Measurements from ENCODE around the gene KRT13. TPM values are rescaled to one million over a fixed set of nuclear protein-coding genes. Genes with fewer than 3 reads are reported as not detected.

Gene KRT13
- total RNA-seq, 1 experiment from 2014 or later, result 1.4 TPM

DNA sequence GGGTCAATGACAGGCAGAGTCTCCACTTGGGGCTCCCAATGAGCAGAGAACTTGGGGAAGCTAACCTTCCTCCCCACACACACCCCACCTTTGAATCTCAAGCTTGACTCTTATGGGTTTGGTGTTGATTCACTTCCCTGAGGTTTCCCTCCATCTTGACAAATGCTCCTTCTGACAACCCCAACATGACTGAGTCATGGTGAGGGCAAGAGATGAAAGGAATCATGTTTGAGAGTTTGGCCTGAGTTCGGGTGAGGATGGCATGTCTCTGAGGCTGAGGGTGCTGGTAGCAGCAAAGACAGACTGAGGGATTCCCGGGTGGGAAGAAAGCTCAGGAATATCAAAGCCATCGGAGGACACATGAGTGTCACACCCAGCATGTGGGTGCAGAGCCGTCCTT, 47.8 kb upstream of the KRT13 start:
- ATAC-seq, result no peak
- CTCF ChIA-PET, result interaction anchor here (0.6 kb wide), 1 partner anchor 34 kb away, joined by 19 read pairs; the partner anchor contains the start of gene KRT15
- POLR2A ChIA-PET (ENCODE audit: unreplicated experiment), result no interaction called here
- Histone ChIP-seq H3K4me3 (ENCODE audit: low read length) (no peak overlapping the region), H3K4me2 (ENCODE audit: low read length) (no peak overlapping the region), H2AFZ (ENCODE audit: low read length) (no peak overlapping the region), H4K20me1 (ENCODE audit: low read length) (no peaks in the 10 kb centered on the region), H3K27ac (ENCODE audit: low read length) (no peak overlapping the region), H3K36me3 (ENCODE audit: low read depth, low read length) (no peaks in the 10 kb centered on the region), H3K79me2 (ENCODE audit: low read length) (no peaks in the 10 kb centered on the region), H3K27me3 (ENCODE audit: low read length) (no peaks in the 10 kb centered on the region), H3F3A (ENCODE audit: low read length, unreplicated experiment) (no peaks in the 10 kb centered on the region), H3K4me1 (ENCODE audit: insufficient read depth, low read length) (peaks cover 26% of the 10 kb centered on the region), H3K9ac (ENCODE audit: low read length) (no peak overlapping the region), H3K9me2 (replicated peaks; ENCODE audit: low read length) (no peaks in the 10 kb centered on the region), H3K9me3 (ENCODE audit: low read length) (no peaks in the 10 kb centered on the region)
- TF ChIP-seq EZH2phosphoT487 (IDR thresholded peaks at IDR 0.05; ENCODE audit: borderline replicate concordance, low read length), result no peak
- no peak for TF ChIP-seq EZH2 (IDR thresholded peaks at IDR 0.05; ENCODE audit: low read length, unreplicated experiment)
- TF ChIP-seq, protein P1, sequence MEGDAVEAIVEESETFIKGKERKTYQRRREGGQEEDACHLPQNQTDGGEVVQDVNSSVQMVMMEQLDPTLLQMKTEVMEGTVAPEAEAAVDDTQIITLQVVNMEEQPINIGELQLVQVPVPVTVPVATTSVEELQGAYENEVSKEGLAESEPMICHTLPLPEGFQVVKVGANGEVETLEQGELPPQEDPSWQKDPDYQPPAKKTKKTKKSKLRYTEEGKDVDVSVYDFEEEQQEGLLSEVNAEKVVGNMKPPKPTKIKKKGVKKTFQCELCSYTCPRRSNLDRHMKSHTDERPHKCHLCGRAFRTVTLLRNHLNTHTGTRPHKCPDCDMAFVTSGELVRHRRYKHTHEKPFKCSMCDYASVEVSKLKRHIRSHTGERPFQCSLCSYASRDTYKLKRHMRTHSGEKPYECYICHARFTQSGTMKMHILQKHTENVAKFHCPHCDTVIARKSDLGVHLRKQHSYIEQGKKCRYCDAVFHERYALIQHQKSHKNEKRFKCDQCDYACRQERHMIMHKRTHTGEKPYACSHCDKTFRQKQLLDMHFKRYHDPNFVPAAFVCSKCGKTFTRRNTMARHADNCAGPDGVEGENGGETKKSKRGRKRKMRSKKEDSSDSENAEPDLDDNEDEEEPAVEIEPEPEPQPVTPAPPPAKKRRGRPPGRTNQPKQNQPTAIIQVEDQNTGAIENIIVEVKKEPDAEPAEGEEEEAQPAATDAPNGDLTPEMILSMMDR (conservative IDR thresholded peaks at IDR 0.05; ENCODE audit: low read depth, low read length), result no peak
- BruUV-seq (replicated peaks), result no TSS peak
- no peak for DNase-seq
- intact Hi-C loops (cut with micrococcal nuclease), result no loop called here

DNA sequence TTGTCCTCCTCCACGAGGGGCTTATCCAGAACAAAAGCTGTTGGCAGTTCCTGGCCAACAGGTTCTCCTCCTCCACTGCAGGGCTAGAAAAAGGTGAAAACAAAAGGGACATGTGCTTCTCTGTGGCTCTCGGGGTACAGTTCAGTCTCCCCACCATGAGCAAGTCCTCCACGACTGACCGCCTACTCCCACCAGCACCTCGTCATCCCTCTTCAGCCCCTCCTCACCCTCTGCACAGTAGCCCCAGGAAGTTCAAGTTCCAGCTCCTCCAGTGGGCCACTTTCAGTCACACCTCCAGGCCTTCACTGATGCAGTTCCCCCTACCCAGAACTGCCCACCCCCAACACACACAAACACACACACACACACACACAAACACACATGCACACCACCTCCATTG, 47.0 kb upstream of the KRT13 start:
- POLR2A ChIA-PET (ENCODE audit: unreplicated experiment), result no interaction called here
- Histone ChIP-seq H3K79me2 (ENCODE audit: low read length) (no peaks in the 10 kb centered on the region), H3K9ac (ENCODE audit: low read length) (no peak overlapping the region), H2AFZ (ENCODE audit: low read length) (no peak overlapping the region), H3K27me3 (ENCODE audit: low read length) (no peaks in the 10 kb centered on the region), H3K4me2 (ENCODE audit: low read length) (no peak overlapping the region), H3K4me1 (ENCODE audit: insufficient read depth, low read length) (peaks cover 31% of the 10 kb centered on the region), H3K9me2 (replicated peaks; ENCODE audit: low read length) (no peaks in the 10 kb centered on the region), H3K9me3 (ENCODE audit: low read length) (no peaks in the 10 kb centered on the region), H4K20me1 (ENCODE audit: low read length) (no peaks in the 10 kb centered on the region), H3F3A (ENCODE audit: low read length, unreplicated experiment) (no peaks in the 10 kb centered on the region), H3K36me3 (ENCODE audit: low read depth, low read length) (no peaks in the 10 kb centered on the region), H3K27ac (ENCODE audit: low read length) (no peak overlapping the region), H3K4me3 (ENCODE audit: low read length) (no peak overlapping the region)
- CTCF ChIA-PET, result no interaction called here
- DNase-seq (no peak), ATAC-seq (no peak)
- intact Hi-C loops (cut with micrococcal nuclease), result no loop called here
- BruUV-seq (replicated peaks), result no TSS peak
- TF ChIP-seq EZH2phosphoT487 (IDR thresholded peaks at IDR 0.05; ENCODE audit: borderline replicate concordance, low read length) (no peak), EZH2 (IDR thresholded peaks at IDR 0.05; ENCODE audit: low read length, unreplicated experiment) (no peak)
- TF ChIP-seq, protein P1 (conservative IDR thresholded peaks at IDR 0.05; ENCODE audit: low read depth, low read length), result no peak

GRCh38 chr17:41551365-41551764, 46.0 kb upstream of the KRT13 start:
- no peaks in the 10 kb centered on the region for H3K9me2 ChIP-seq (replicated peaks; ENCODE audit: low read length)
- no peaks in the 10 kb centered on the region for H3K9me3 ChIP-seq (ENCODE audit: low read length)
- no peak overlapping the region for H3K9ac ChIP-seq (ENCODE audit: low read length)
- CTCF ChIA-PET, result no interaction called here
- no peaks in the 10 kb centered on the region for H3K79me2 ChIP-seq (ENCODE audit: low read length)
- TF ChIP-seq, protein P1 (conservative IDR thresholded peaks at IDR 0.05; ENCODE audit: low read depth, low read length), result no peak
- TF ChIP-seq EZH2phosphoT487 (IDR thresholded peaks at IDR 0.05; ENCODE audit: borderline replicate concordance, low read length), result no peak
- no peak for TF ChIP-seq EZH2 (IDR thresholded peaks at IDR 0.05; ENCODE audit: low read length, unreplicated experiment)
- no TSS peak for BruUV-seq (replicated peaks)
- H4K20me1 ChIP-seq (ENCODE audit: low read length), result no peaks in the 10 kb centered on the region
- POLR2A ChIA-PET (ENCODE audit: unreplicated experiment), result no interaction called here
- H2AFZ ChIP-seq (ENCODE audit: low read length), result no peak overlapping the region
- no peak overlapping the region for H3K4me3 ChIP-seq (ENCODE audit: low read length)
- no peaks in the 10 kb centered on the region for H3K36me3 ChIP-seq (ENCODE audit: low read depth, low read length)
- H3K4me1 ChIP-seq (ENCODE audit: insufficient read depth, low read length), result peaks cover 42% of the 10 kb centered on the region
- no peak overlapping the region for H3K27ac ChIP-seq (ENCODE audit: low read length)
- intact Hi-C loops (cut with micrococcal nuclease), result no loop called here
- no peak for DNase-seq
- ATAC-seq, result no peak
- H3K27me3 ChIP-seq (ENCODE audit: low read length), result no peaks in the 10 kb centered on the region
- H3F3A ChIP-seq (ENCODE audit: low read length, unreplicated experiment), result no peaks in the 10 kb centered on the region
- no peak overlapping the region for H3K4me2 ChIP-seq (ENCODE audit: low read length)

All from PC-3 (cell line).